ENCODE data around the gene KNSTRN.

DNA sequence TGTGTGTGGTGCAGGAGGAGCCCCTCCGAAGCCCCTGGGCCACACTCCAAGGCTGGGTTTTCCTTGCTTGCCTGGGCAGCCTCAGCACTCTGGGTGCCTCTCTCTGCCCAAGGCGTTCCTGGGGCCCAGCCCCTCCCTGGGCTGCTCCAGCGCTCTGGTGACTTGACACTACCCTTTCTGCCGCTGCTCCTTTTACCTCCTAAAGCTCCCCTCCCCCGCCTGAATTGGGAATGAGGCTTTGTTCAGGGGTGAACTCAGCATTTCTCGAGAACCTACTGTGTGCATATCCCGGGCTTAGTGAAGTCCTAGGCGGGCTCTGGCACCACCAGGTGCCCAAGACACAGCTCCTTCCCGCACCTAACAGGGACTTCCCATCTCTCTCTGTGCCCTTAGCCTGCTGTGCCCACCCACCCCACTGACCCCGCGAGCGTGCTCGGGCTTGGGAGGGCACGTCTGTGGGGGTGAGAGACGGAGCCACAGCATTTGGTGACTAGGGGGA lies 57.0 kb downstream of the KNSTRN start:
- TF ChIP-seq, protein P1, sequence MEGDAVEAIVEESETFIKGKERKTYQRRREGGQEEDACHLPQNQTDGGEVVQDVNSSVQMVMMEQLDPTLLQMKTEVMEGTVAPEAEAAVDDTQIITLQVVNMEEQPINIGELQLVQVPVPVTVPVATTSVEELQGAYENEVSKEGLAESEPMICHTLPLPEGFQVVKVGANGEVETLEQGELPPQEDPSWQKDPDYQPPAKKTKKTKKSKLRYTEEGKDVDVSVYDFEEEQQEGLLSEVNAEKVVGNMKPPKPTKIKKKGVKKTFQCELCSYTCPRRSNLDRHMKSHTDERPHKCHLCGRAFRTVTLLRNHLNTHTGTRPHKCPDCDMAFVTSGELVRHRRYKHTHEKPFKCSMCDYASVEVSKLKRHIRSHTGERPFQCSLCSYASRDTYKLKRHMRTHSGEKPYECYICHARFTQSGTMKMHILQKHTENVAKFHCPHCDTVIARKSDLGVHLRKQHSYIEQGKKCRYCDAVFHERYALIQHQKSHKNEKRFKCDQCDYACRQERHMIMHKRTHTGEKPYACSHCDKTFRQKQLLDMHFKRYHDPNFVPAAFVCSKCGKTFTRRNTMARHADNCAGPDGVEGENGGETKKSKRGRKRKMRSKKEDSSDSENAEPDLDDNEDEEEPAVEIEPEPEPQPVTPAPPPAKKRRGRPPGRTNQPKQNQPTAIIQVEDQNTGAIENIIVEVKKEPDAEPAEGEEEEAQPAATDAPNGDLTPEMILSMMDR (IDR thresholded peaks at IDR 0.05) = no peak
- no peak for TF ChIP-seq ZFX (IDR thresholded peaks at IDR 0.05; ENCODE audit: borderline replicate concordance)
